Activated CD4-positive, alpha-beta T cell treated with anti-CD3 and anti-CD28 coated beads, Interleukin-2, amount 10 ng/mL, durations not matched to agents 7 days and 5 days (primary cell): Measurements from ENCODE around the gene SLCO2A1. TPM values are rescaled to one million over a fixed set of nuclear protein-coding genes. Genes with fewer than 3 reads are reported as not detected.

ENCODE experiments used
- CTCF ChIA-PET: fragments of 350-600 bp; sonication (Branson Sonifier 250); formaldehyde crosslinking; loops from one replicate; lab custom pipeline; 2021; ENCODE audit warnings: antibody characterized with exemption; lab: Charles Lee
- POLR2A ChIA-PET: fragments of 350-600 bp; sonication (Branson Sonifier 250); formaldehyde crosslinking; loops from one replicate; lab custom pipeline; 2021; ENCODE audit warnings: antibody characterized with exemption; lab: Charles Lee
- DNase-seq: peaks from one replicate; pipeline ENCODE4 v3.0.0-alpha.2; 2020
- H3K27ac Mint-ChIP-seq: one replicate; pipeline ENCODE4 v1.8.0; 2021; ENCODE audit warnings: mild to moderate bottlenecking, moderate library complexity, mixed read lengths
- H3K27me3 Mint-ChIP-seq: one replicate; pipeline ENCODE4 v1.8.0; 2021; ENCODE audit warnings: mixed read lengths
- H3K36me3 Mint-ChIP-seq: one replicate; pipeline ENCODE4 v1.8.0; 2021; ENCODE audit warnings: low read depth, mixed read lengths
- H3K4me1 Mint-ChIP-seq: one replicate; pipeline ENCODE4 v1.8.0; 2021; ENCODE audit warnings: mixed read lengths
- H3K4me3 Mint-ChIP-seq: one replicate; pipeline ENCODE4 v1.8.0; 2021; ENCODE audit warnings: mild to moderate bottlenecking, moderate library complexity, mixed read lengths
- H3K9me3 Mint-ChIP-seq: one replicate; pipeline ENCODE4 v1.8.0; 2021; ENCODE audit warnings: mixed read lengths
- total RNA-seq, 2 experiments: library from RNA; stranded (reverse); gene quantifications; one replicate each; pipeline ENCODE4 v1.2.3, GENCODE V29; 2021

The SLCO2A1 gene
- total RNA-seq, 2 experiments from 2014 or later, result not detected

DNA sequence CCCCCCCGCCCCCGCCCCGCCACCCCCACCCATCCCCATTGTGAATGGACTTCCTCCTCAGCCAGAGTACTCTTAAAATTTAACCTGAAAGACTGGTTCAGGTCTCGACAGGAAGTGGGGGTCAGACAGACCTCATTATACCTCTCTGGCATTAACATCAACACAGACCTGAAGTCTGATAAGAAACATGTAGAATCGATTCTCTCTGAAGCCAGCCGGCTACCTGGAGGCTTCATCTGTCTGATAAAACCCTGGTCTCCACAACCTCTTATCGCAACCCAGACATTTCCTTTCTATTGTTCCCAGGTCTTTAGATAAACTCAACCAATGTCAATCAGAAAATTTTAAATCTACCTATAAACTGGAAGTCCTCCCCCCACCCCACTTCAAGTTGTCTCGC, 42.6 kb downstream of the SLCO2A1 start:
- Mint-ChIP-seq H3K27ac (no peak overlapping the region), H3K4me3 (no peak overlapping the region), H3K9me3 (no peaks in the 10 kb centered on the region)

DNA sequence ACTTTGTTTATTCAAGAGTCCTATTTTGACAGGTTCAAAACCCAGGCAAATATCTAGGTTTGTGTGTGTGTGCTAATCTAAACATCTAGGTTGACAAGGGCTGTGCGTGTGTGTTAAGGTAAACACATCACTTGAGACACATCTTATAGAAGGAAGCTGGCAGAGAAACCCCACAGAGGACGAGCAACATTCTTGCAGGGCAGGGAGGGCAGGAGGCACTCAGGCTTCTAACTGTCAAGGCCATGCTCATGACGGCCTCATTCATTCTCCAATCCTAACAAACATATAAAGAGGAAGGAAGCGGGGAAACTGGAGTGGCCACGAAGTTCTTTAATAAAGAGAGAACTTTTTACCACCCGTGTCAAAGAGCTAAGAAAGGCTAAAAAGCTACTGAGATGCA, 43.4 kb downstream of the SLCO2A1 start:
- no peak overlapping the region for H3K27ac Mint-ChIP-seq
- H3K4me1 Mint-ChIP-seq, result no peaks in the 10 kb centered on the region
- peaks cover 13% of the 10 kb centered on the region for H3K27me3 Mint-ChIP-seq
- DNase-seq, result no peak
- no peak overlapping the region for H3K4me3 Mint-ChIP-seq
- POLR2A ChIA-PET, result no interaction called here
- no peaks in the 10 kb centered on the region for H3K36me3 Mint-ChIP-seq
- CTCF ChIA-PET, result no interaction called here
- no peaks in the 10 kb centered on the region for H3K9me3 Mint-ChIP-seq

More for the DNA sequence above, 42.6 kb downstream of the SLCO2A1 start:
- POLR2A ChIA-PET, result no interaction called here
- Mint-ChIP-seq H3K36me3 (no peaks in the 10 kb centered on the region), H3K27me3 (peaks cover 13% of the 10 kb centered on the region), H3K4me1 (no peaks in the 10 kb centered on the region)
- CTCF ChIA-PET, result no interaction called here
- no peak for DNase-seq

DNA sequence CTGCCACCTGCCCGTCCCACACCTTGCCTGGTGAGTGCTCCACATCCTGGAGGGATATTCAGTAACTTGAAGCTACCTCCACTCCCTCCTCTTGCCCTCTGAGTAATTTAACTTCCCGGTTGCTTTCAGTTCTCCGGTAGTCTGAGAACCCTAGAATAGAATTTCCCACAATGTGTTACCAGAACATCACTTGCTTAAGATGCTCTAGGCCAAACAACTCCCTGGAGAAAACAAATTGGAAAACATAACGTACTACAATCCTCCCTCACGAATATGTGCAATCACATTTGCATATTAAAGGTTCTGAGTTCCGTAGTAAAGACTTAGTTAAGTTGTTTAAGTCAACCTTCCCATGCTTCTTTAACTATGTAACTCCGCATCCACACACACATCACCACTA, 44.8 kb downstream of the SLCO2A1 start:
- no peak for DNase-seq
- Mint-ChIP-seq H3K4me1 (no peaks in the 10 kb centered on the region), H3K27me3 (peaks cover 11% of the 10 kb centered on the region), H3K4me3 (no peak overlapping the region), H3K36me3 (no peaks in the 10 kb centered on the region), H3K27ac (no peak overlapping the region), H3K9me3 (no peaks in the 10 kb centered on the region)
- ChIA-PET POLR2A (no interaction called here), CTCF (no interaction called here)

DNA sequence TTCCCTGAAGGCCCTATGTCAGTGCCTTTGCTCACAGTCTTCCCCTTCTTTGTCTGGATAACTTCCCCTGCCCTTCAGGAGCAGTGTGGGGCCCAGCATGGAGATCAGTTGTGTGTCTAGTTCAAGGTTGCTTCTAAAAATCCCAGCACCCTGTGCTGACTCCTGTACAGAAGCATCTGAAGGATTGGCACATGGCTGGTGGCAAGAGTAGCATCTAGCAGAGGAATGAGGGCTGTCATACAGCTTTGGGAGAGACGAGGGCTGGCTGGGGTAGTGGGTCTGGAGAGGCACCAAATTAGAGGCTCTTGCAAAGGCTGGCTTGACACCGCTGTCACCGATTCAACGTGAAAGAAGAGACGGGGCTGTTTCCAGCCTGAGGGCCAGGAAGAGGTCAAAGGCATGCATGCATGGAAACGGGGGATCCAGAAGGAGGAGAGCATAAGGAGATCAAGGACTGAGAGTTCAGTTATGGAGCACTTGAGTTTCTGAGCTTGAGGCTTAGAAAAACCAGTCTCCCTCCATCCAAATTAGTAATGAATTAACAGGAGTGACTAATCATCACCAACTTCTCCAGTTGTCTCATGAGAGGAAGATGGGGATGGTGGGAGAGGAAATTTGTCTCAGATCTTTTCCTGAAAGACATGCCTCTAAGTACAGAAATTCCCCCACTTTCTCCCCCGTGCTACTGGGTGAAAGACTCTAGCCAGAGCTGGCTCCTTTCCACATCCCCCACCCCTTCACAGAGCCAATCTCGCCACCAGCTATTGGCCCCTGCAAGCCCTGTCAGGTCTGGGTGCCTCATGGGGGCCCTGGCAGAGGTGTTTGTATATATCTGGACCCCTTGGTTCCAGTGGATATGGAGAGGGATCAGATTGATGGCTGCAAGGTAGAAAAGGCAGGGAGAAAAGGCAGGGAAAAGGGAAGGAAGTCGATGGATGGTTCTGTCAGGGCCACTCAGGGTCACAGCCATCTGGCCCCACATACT, 45.9 kb downstream of the SLCO2A1 start:
- Mint-ChIP-seq H3K27ac (no peak overlapping the region), H3K36me3 (no peaks in the 10 kb centered on the region), H3K4me3 (no peak overlapping the region), H3K4me1 (no peaks in the 10 kb centered on the region), H3K9me3 (no peaks in the 10 kb centered on the region), H3K27me3 (peaks cover 11% of the 10 kb centered on the region)
- ChIA-PET POLR2A (no interaction called here), CTCF (no interaction called here)
- no peak for DNase-seq

DNA sequence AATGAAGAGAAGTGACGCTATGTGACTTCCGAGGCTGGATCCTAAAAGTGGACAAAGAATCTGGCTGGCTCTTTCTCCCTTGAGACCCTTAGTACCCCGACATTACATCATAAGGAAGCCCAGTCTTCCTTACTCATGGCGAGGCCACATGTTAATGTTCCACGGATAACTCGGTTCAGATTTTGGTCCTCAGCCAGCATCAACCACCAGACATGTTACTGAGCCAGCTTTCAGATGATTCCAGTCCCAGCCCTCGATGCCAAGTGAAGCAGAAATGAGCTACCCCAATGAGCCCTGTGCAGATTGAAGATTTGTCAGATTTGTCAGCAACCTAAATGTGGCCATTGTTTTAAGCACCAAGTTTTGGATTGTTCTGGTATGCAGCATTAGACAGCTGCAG, 46.6 kb downstream of the SLCO2A1 start:
- H3K27me3 Mint-ChIP-seq, result peaks cover 9% of the 10 kb centered on the region
- no peaks in the 10 kb centered on the region for H3K36me3 Mint-ChIP-seq
- no peaks in the 10 kb centered on the region for H3K4me1 Mint-ChIP-seq
- H3K27ac Mint-ChIP-seq, result no peak overlapping the region
- H3K4me3 Mint-ChIP-seq, result no peak overlapping the region
- ChIA-PET POLR2A (no interaction called here), CTCF (no interaction called here)
- DNase-seq, result no peak
- H3K9me3 Mint-ChIP-seq, result no peaks in the 10 kb centered on the region

DNA sequence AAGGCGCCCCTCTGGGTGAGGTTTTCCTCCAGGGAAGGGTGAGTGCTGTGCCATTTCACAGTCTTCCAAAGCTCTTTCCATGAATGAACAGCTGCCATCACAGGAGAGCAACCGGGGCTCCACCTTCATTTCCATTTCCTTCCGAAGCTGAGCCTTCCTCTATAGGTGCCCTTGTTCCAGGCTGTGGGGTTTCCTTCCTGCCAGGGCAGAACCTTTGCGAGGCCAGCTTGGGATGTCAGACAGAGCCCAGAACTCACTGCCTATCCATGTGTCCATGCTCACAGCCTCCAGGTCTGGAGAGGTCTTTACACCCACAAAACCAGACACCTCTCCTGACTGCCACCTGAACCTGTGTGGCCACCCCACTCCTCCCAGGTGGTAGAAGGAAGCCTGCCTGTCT, 49.2 kb downstream of the SLCO2A1 start:
- ChIA-PET CTCF (no interaction called here), POLR2A (no interaction called here)
- Mint-ChIP-seq H3K4me1 (no peaks in the 10 kb centered on the region), H3K4me3 (no peak overlapping the region), H3K27me3 (peaks cover 4% of the 10 kb centered on the region), H3K9me3 (no peaks in the 10 kb centered on the region), H3K36me3 (no peaks in the 10 kb centered on the region), H3K27ac (no peak overlapping the region)
- DNase-seq, result no peak

DNA sequence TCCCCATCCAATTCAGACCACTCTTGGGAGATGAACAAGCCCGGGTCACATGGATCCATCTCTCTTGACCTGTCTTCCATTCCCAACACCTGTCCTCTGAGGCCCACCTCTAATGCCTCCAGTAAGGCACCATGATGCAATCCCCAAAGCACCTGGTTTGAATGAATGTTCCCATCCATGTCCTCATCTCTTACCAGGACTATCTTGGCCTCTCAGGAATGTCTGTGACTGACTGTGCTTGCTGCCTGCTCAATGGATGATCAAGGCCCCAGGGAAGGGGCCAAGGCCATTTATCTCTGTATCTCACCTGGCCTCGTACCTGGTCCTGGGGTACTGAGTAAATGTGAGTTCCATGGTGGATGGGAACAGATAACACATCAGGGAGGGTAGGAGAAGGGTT, 49.7 kb downstream of the SLCO2A1 start:
- CTCF ChIA-PET, result no interaction called here
- no peak overlapping the region for H3K4me3 Mint-ChIP-seq
- POLR2A ChIA-PET, result no interaction called here
- H3K4me1 Mint-ChIP-seq, result no peaks in the 10 kb centered on the region
- no peaks in the 10 kb centered on the region for H3K9me3 Mint-ChIP-seq
- H3K36me3 Mint-ChIP-seq, result no peaks in the 10 kb centered on the region
- peaks cover 2% of the 10 kb centered on the region for H3K27me3 Mint-ChIP-seq
- no peak for DNase-seq
- no peak overlapping the region for H3K27ac Mint-ChIP-seq

DNA sequence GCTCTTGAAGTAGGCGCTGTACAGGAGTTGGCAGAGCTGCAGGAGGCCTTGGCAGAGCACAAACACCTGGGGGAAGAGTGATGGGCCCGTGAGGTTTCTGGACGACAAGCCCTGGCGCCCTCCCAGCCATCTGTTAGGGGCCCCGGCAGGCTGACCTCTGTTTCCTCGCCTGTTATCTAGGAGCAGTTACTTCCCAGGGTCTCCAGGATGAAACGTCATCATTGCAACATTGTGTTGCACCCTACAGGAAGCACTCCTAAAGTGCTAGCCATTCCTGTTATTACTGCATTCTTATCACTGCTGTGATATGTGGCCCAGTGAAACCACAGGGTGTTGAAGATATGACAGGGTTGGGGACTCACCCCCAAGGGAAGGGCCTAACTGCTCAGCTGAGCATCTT, 50.2 kb downstream of the SLCO2A1 start:
- POLR2A ChIA-PET, result no interaction called here
- CTCF ChIA-PET, result no interaction called here
- H3K36me3 Mint-ChIP-seq, result no peaks in the 10 kb centered on the region
- H3K4me1 Mint-ChIP-seq, result no peaks in the 10 kb centered on the region
- H3K27me3 Mint-ChIP-seq, result peaks cover 3% of the 10 kb centered on the region
- no peak for DNase-seq
- H3K27ac Mint-ChIP-seq, result no peak overlapping the region
- H3K4me3 Mint-ChIP-seq, result no peak overlapping the region
- no peaks in the 10 kb centered on the region for H3K9me3 Mint-ChIP-seq

DNA sequence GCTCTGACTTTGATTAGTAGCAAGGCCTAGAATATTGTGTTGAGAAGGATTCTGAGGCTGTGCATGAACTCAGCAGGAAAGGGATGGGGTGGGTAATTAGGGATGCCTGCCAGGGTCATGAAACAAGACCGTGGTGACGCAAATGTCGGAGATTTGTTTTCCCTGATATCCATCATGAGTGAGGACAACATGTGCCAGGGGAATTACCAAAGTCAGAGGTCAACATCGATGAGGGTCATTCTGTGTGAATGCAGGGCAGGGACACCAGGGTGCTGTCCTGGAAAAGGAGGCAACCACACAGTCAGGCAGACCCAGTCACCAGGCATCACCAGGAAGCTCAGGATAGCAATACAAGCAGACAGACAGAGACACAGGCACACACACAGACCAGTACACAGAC, 52.2 kb downstream of the SLCO2A1 start:
- no peak overlapping the region for H3K27ac Mint-ChIP-seq
- H3K9me3 Mint-ChIP-seq, result no peaks in the 10 kb centered on the region
- H3K4me3 Mint-ChIP-seq, result no peak overlapping the region
- no peaks in the 10 kb centered on the region for H3K4me1 Mint-ChIP-seq
- POLR2A ChIA-PET, result no interaction called here
- H3K27me3 Mint-ChIP-seq, result peaks cover 3% of the 10 kb centered on the region
- H3K36me3 Mint-ChIP-seq, result no peaks in the 10 kb centered on the region
- CTCF ChIA-PET, result no interaction called here
- DNase-seq, result no peak

DNA sequence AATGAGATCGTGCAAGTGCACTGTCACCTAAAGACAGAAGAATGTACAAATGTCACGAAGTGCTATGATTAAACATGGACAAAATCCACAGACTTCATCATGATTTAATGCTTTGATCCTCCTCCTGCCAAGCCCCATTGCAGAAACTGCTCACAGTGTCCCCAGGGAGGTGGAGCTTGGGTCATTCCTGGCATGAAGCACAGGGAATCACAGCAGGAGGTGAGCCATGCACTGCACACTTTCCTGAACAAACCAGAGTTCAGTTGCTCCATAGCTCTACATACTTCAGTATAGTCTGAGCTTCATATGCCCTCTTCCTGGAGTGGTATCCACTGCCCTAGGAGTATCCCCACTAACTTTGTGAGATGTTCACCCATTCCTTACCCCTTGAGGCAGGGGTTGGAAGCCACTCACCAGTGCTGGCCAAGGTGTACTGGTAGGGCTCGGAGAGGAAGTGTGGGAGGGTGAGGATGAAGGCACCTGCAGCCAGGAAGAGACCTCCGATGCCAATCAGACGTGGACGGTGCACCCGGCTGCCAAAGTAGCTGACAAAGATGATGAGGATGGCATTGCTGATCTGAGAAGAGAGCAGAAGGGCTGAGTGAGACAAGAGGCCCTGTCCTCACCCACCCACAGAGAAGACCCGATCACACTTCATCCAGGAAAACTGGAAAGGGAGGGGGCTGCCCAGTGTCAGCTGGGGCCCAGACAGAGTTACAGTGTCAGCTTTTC, 56.3 kb downstream of the SLCO2A1 start:
- POLR2A ChIA-PET, result no interaction called here
- no peak for DNase-seq
- Mint-ChIP-seq H3K27ac (no peak overlapping the region), H3K4me1 (no peaks in the 10 kb centered on the region), H3K9me3 (peaks cover 3% of the 10 kb centered on the region), H3K27me3 (peaks cover 6% of the 10 kb centered on the region), H3K36me3 (no peaks in the 10 kb centered on the region), H3K4me3 (no peak overlapping the region)
- CTCF ChIA-PET, result no interaction called here

DNA sequence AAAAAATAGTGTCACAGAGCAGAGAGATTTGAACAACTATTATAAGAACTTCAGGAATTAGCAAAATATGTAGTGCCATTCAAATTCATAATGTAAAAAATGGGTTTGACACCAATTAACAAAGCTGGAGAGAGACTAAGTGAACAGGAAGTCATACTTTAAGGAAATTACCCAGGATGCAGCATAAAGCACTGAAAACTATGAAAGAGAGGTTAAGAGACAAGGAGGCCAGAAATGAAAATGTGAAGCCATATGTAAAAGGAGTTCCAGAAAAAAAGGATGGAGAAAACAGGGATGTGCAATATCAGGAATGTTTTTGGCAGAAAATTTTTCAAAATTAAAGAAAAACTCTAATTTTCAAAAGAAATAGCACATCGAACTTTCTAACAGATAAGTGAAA, 57.6 kb downstream of the SLCO2A1 start:
- Mint-ChIP-seq H3K4me3 (no peak overlapping the region), H3K36me3 (no peaks in the 10 kb centered on the region), H3K27me3 (peaks cover 6% of the 10 kb centered on the region), H3K4me1 (no peaks in the 10 kb centered on the region), H3K9me3 (peaks cover 3% of the 10 kb centered on the region), H3K27ac (no peak overlapping the region)
- POLR2A ChIA-PET, result no interaction called here
- no peak for DNase-seq
- CTCF ChIA-PET, result no interaction called here

DNA sequence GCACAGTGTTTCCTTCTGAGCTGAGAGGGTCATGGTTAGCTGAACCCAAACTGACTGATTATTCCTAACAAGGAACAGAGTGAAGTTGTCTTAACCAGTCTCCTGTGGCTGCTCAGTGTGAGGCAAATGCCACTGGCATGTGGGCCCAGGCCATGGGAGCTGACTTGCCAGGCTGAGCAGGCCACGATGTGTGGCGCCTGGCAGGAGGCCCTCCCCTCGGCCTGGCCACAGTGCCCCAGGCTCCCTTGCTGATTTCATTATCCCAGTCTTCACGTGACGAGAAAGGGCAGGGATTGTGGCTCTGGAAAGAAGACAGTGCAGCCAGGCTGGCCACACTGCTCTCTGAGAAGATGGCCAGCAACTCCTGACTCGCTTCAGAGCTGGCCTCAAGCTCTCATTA, 58.8 kb downstream of the SLCO2A1 start:
- no peak overlapping the region for H3K27ac Mint-ChIP-seq
- no peak for DNase-seq
- H3K4me1 Mint-ChIP-seq, result no peaks in the 10 kb centered on the region
- CTCF ChIA-PET, result no interaction called here
- POLR2A ChIA-PET, result no interaction called here
- no peak overlapping the region for H3K4me3 Mint-ChIP-seq
- H3K36me3 Mint-ChIP-seq, result no peaks in the 10 kb centered on the region
- H3K9me3 Mint-ChIP-seq, result peaks cover 3% of the 10 kb centered on the region
- H3K27me3 Mint-ChIP-seq, result peaks cover 6% of the 10 kb centered on the region

DNA sequence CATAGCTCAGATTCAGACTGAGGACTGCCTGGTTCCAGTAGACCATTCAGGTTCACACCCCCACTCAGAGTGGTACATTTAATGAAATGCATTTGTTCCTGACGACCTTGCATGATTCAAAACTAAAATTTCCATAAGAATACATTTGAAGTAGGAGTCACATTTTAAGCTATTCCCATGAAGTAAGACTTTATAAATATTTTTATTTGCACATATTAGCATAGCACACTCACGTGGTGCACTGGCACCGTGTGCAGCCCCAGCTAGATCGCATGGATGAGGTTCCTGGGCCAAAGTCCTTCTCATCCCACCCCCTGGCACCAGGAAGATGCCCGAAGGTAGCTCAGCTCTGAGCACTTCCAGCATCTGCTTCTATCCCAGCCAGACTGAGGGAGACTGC, 59.4 kb downstream of the SLCO2A1 start:
- no peak overlapping the region for H3K4me3 Mint-ChIP-seq
- no peaks in the 10 kb centered on the region for H3K4me1 Mint-ChIP-seq
- DNase-seq, result no peak
- H3K27me3 Mint-ChIP-seq, result peaks cover 6% of the 10 kb centered on the region
- no peak overlapping the region for H3K27ac Mint-ChIP-seq
- H3K9me3 Mint-ChIP-seq, result peaks cover 3% of the 10 kb centered on the region
- ChIA-PET CTCF (no interaction called here), POLR2A (no interaction called here)
- H3K36me3 Mint-ChIP-seq, result no peaks in the 10 kb centered on the region
